Activated CD8-positive, alpha-beta memory T cell treated with anti-CD3 and anti-CD28 coated beads, Interleukin-2, amount 50 U/mL, for 4 hours (primary cell): Measurements from ENCODE around the gene CSF3.
A peak's percentile ranks its signal among the peaks of the same experiment; 100 is the strongest.

Experiments
- DNase-seq: peaks from one replicate; pipeline ENCODE4 v3.0.0-alpha.2; 2020

Gene CSF3

GRCh38 chr17:40015005-40015997, at the start of gene CSF3:
TSS of gene CSF3 (plus strand) at chr17:40015440. CDS start at chr17:40015475, 35 bp downstream.
- no peak for DNase-seq

GRCh38 chr17:39966771-39967170, 48.5 kb upstream of the CSF3 start:
- DNase-seq: no peak

- DNase-seq: no peak
Observed at GRCh38 chr17:39968761-39969160, 46.5 kb upstream of the CSF3 start.

- no peak for DNase-seq
Observed at GRCh38 chr17:39969375-39969774, 45.9 kb upstream of the CSF3 start.

GRCh38 chr17:39970157-39970692, 45.0 kb upstream of the CSF3 start:
- DNase-seq: no peak

- DNase-seq: no peak
Observed at GRCh38 chr17:39971076-39971603, 44.1 kb upstream of the CSF3 start.

GRCh38 chr17:39972271-39972670, 43.0 kb upstream of the CSF3 start:
- DNase-seq: no peak

- no peak for DNase-seq
Observed at GRCh38 chr17:39973496-39973895, 41.7 kb upstream of the CSF3 start.

GRCh38 chr17:39974433-39974832, 40.8 kb upstream of the CSF3 start:
- no peak for DNase-seq

- DNase-seq: no peak
Observed at GRCh38 chr17:39975801-39976200, 39.4 kb upstream of the CSF3 start.

- DNase-seq: no peak
Observed at GRCh38 chr17:39979016-39979670, 36.1 kb upstream of the CSF3 start.

- DNase-seq: peak; percentile 21
Observed at GRCh38 chr17:39979893-39980350, 35.3 kb upstream of the CSF3 start.

- peak; percentile 97 for DNase-seq
Observed at GRCh38 chr17:39980351-39981206, 34.7 kb upstream of the CSF3 start, which contains the start of gene PSMD3. TSS of gene PSMD3 (plus strand) at chr17:39980807. CDS start at chr17:39980971, 164 bp downstream.

GRCh38 chr17:39981207-39981741, 34.0 kb upstream of the CSF3 start:
- no peak for DNase-seq

- DNase-seq: no peak
Observed at GRCh38 chr17:39981766-39982375, 33.4 kb upstream of the CSF3 start.

- DNase-seq: no peak
Observed at GRCh38 chr17:39988206-39988810, 26.9 kb upstream of the CSF3 start.

GRCh38 chr17:39994448-39994847, 20.8 kb upstream of the CSF3 start:
- DNase-seq: no peak

- no peak for DNase-seq
Observed at GRCh38 chr17:39995438-39995837, 19.8 kb upstream of the CSF3 start.

- no peak for DNase-seq
Observed at GRCh38 chr17:39996162-39996561, 19.1 kb upstream of the CSF3 start.

- DNase-seq: no peak
Observed at GRCh38 chr17:39996800-39997199, 18.4 kb upstream of the CSF3 start.

- DNase-seq: no peak
Observed at GRCh38 chr17:39997543-39997942, 17.7 kb upstream of the CSF3 start.
